Testis (tissue), 2 donors: ENCODE measurements around the gene EGFR.

Source experiments
- CTCF ChIP-seq, 3 experiments: fragments of 450-650 bp in 2 of 3; fragments of 200-600 bp in 1 of 3; sonication (generic) in 1 of 3; IDR thresholded peaks; one replicate each; pipeline ENCODE4 v1.5.1; 2016 to 2019; ENCODE audit warnings: antibody characterized with exemption in 3 of 3, mild to moderate bottlenecking in 2 of 3, moderate library complexity in 1 of 3
- POLR2A ChIP-seq: fragments of 450-650 bp; IDR thresholded peaks from one replicate; pipeline ENCODE4 v1.6.1; 2017; ENCODE audit warnings: antibody characterized with exemption, mild to moderate bottlenecking, moderate library complexity

DNA sequence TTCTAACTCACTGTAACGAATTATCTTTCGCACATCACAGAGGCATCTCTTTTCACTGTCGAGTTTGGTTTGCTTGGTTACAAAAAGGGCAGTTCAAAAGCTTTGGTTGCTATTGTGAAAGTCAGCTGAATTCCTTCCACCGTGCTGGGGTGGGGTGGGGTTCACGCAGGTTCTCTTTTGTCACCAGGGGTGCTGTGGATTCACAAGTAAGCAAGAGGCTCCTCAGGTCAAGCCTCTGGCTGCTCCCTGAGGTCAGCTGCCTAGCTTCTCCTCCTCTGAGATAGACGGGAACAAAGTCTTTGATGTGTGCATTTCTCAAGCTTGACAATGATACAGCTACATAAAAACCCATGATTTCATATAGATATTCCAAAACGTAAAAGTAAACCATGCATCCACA, 47.7 kb downstream of the EGFR start:
- TF ChIP-seq CTCF (IDR thresholded peaks at IDR 0.05) (no peak), POLR2A (no peak)
